Heart left ventricle (tissue), 16 donors: ENCODE data around the gene TIMD4. TPM values are rescaled to one million over a fixed set of nuclear protein-coding genes. Genes with fewer than 3 reads are reported as not detected.
"Not testable (repeated sequence)": the region's sequence is repeated elsewhere in the genome, so short reads cannot be mapped to it uniquely, and the experiment has no call there.

Experiments used
- ATAC-seq, 4 donors: fragments of 200-7000 bp; cut with Tn5 transposase; one replicate each; pipeline ENCODE4 v1.9.1; 2020 to 2022; ENCODE audit warnings: moderate library complexity in 4 of 4, mild to moderate bottlenecking in 3 of 4, moderate number of reproducible peaks in 1 of 4
- DNase-seq, 5 donors: peaks; one replicate each; pipeline ENCODE4 v3.0.0-alpha.2; 2020
- H3K27ac ChIP-seq, 12 donors: fragments of 200-600 bp; sonication (generic) in 4 of 12; one replicate each; pipeline versions ENCODE4 v1.5.0 to v1.8.0; 2016 to 2022; ENCODE audit warnings: mild to moderate bottlenecking in 2 of 12
- H3K27me3 ChIP-seq, 9 donors: fragments of 200-600 bp; sonication (generic) in 2 of 9; one replicate each; pipeline versions ENCODE4 v1.5.1 to v1.8.0; 2016 to 2022; ENCODE audit warnings: mild to moderate bottlenecking in 3 of 9
- H3K36me3 ChIP-seq, 9 donors: fragments of 200-600 bp; sonication (generic) in 2 of 9; one replicate each; pipeline versions ENCODE4 v1.5.0 to v1.8.0; 2018 to 2022; ENCODE audit warnings: mild to moderate bottlenecking in 2 of 9
- H3K4me1 ChIP-seq, 12 donors: fragments of 200-600 bp; sonication (generic) in 4 of 12; one replicate each; pipeline versions ENCODE4 v1.5.0 to v1.8.0; 2016 to 2022; ENCODE audit warnings: mild to moderate bottlenecking in 3 of 12
- H3K4me3 ChIP-seq, 12 donors: fragments of 200-600 bp; sonication (generic) in 4 of 12; one replicate each; pipeline versions ENCODE4 v1.5.0 to v1.8.0; 2017 to 2022; ENCODE audit warnings: mild to moderate bottlenecking in 9 of 12, moderate library complexity in 4 of 12
- H3K9me3 ChIP-seq, 12 donors: fragments of 200-600 bp; sonication (generic) in 4 of 12; one replicate each; pipeline versions ENCODE4 v1.5.0 to v1.8.0; 2016 to 2022; ENCODE audit warnings: mild to moderate bottlenecking in 1 of 12
- CTCF ChIP-seq, 12 donors: fragments of 200-600 bp; sonication (generic) in 4 of 12; IDR thresholded peaks; one replicate each; pipeline versions ENCODE4 v1.5.0 to v1.8.0; 2018 to 2022; ENCODE audit warnings: antibody characterized with exemption in 12 of 12, mild to moderate bottlenecking in 5 of 12
- POLR2A ChIP-seq, 2 donors: fragments of 450-650 bp; IDR thresholded peaks; one replicate each; pipeline ENCODE4 v1.6.1; 2017; ENCODE audit warnings: antibody characterized with exemption in 2 of 2, mild to moderate bottlenecking in 2 of 2, moderate library complexity in 2 of 2
- WGBS, 4 donors: extraction: QIAGEN DNeasy Blood & Tissue Kit in 2 of 4; methylation state at CpG; one replicate each; pipeline versions ENCODE4 v1.1.5 to v1.1.7; 2013 to 2018; 5-methylcytosine and 5-hydroxymethylcytosine counted together
- intact Hi-C, 10 donors: fragments of 100-400 bp; cut with DNase I; formaldehyde crosslinking; loops; one replicate each; pipeline versions ENCODE4 v1.11.1 to v1.14.2; 2022
- polyA plus RNA-seq, 2 donors: library from polyadenylated mRNA; stranded (reverse); fragments of 200-250 nt; gene quantifications; one replicate each; pipeline ENCODE4 v1.2.3, GENCODE V29; 2013
- total RNA-seq, 9 donors: library from RNA; depleted of rRNA in 2 of 9; stranded (reverse); fragments of >200 nt in 2 of 9; fragmentation: NEBNext Ultra II Directional in 3 of 9; extraction: Animal tissue kit (Norgen Biotek cat#: 25700) in 3 of 9; gene quantifications; one replicate each; pipeline versions ENCODE4 v1.1.0 to v1.2.4, GENCODE V29; 2016 to 2023
- donor health status: ischemic (EF 13 %, LVEDD 7.1; RV severe dilation, severe dysfunction).
- donor health status: healthy with polysubstance abuse.
- donor health status: DM: no; HTN: yes; CAD: no.
- donor health status: DM: no; HTN: no; CAD: no.
- donor health status: ischemic (EF 25% LVEDD 6.9; RV normal size, moderate dysfunction).
- donor health status: ischemic (EF 25% LVEDD 5.7; RV mildly dilated, moderate dysfunction).
- donor health status: healthy.
- donor health status: DM: yes; HTN: yes; CAD: no.
- donor health status: ischemic (EF 35%, LVEDD 5.7; RV mildly dilated, moderate dysfunction).
- donor health status: nonischemic (EF 11% LVEDD 7.7; RV severe dilation, severe dysfunction).
- donor health status: DM: yes; HTN: yes; CAD: no.
- donor health status: PGD.
- donor health status: ischemic (EF 29% LVEDD 5.4; RV normal size, mild dysfunction).
- donor health status: nonischemic (EF 23%, LVEDD 6.1; RV moderate dilation, normal function).

TIMD4 gene
- total and polyA plus RNA-seq, 11 donors, result 0.42 to 14.8 (median 0.45) TPM; not detected in 8

GRCh38 chr5:156971848-156972525, 9.0 kb upstream of the TIMD4 start:
- TF ChIP-seq POLR2A (IDR thresholded peaks at IDR 0.05) (no peak), CTCF (IDR thresholded peaks at IDR 0.05) (no peak)
- no peak for DNase-seq
- H3K4me1 ChIP-seq, result no peaks in the 10 kb centered on the region
- H3K9me3 ChIP-seq, result no peaks in the 10 kb centered on the region
- intact Hi-C loops, result no loop called here
- ATAC-seq, result no peak
- no peak overlapping the region for H3K27ac ChIP-seq
- WGBS, 4 donors, result 69 to 80% (median 77%) methylated on average over 3 of the region's 3 CpGs
- H3K4me3 ChIP-seq, result no peak overlapping the region
- no peaks in the 10 kb centered on the region for H3K36me3 ChIP-seq
- no peaks in the 10 kb centered on the region for H3K27me3 ChIP-seq

- Histone ChIP-seq H3K27ac (no peak overlapping the region), H3K4me1 (no peaks in the 10 kb centered on the region), H3K9me3 (peaks cover 0 to under 1% (median 0%) of the 10 kb centered on the region in 12 donors), H3K4me3 (no peak overlapping the region), H3K36me3 (no peaks in the 10 kb centered on the region), H3K27me3 (no peaks in the 10 kb centered on the region)
- DNase-seq (no peak), ATAC-seq (no peak)
- TF ChIP-seq POLR2A (IDR thresholded peaks at IDR 0.05) (no peak), CTCF (IDR thresholded peaks at IDR 0.05) (no peak)
- intact Hi-C loops, result no loop called here
- 70 to 81% (median 77%) methylated on average over 3 of the region's 3 CpGs for WGBS, 4 donors
Measured at GRCh38 chr5:156971415-156971814, 8.4 kb upstream of the TIMD4 start.

- DNase-seq, H3K9me3 ChIP-seq, intact Hi-C loops, H3K27me3 ChIP-seq, H3K4me1 ChIP-seq, ATAC-seq, H3K4me3 ChIP-seq, H3K27ac ChIP-seq, H3K36me3 ChIP-seq: not testable (repeated sequence)
- WGBS, 4 donors, result 80 to 88% (median 87%) methylated on average over 3 of the region's 3 CpGs
Measured at GRCh38 chr5:156967386-156967785, 4.4 kb upstream of the TIMD4 start.

GRCh38 chr5:156956321-156956720, 6.7 kb downstream of the TIMD4 start:
- ATAC-seq (no peak), DNase-seq (no peak)
- Histone ChIP-seq H3K9me3 (no peaks in the 10 kb centered on the region), H3K4me3 (no peak overlapping the region), H3K36me3 (no peaks in the 10 kb centered on the region), H3K27ac (no peak overlapping the region), H3K4me1 (no peaks in the 10 kb centered on the region), H3K27me3 (peaks cover 0 to 2% (median 0%) of the 10 kb centered on the region in 9 donors)
- intact Hi-C loops, result no loop called here
- TF ChIP-seq CTCF (IDR thresholded peaks at IDR 0.05) (no peak), POLR2A (IDR thresholded peaks at IDR 0.05) (no peak)

- H3K27ac ChIP-seq, result no peak overlapping the region
- 92 to 94% (median 93%) methylated on average over 13 of the region's 13 CpGs for WGBS, 4 donors
- TF ChIP-seq POLR2A (IDR thresholded peaks at IDR 0.05), result no peak
- H3K4me3 ChIP-seq, result no peak overlapping the region
- no peak for ATAC-seq
- H3K4me1 ChIP-seq, result no peaks in the 10 kb centered on the region
- H3K9me3 ChIP-seq, result no peaks in the 10 kb centered on the region
- no peaks in the 10 kb centered on the region for H3K27me3 ChIP-seq
- H3K36me3 ChIP-seq, result no peaks in the 10 kb centered on the region
- no peak for DNase-seq
- intact Hi-C loops, result no loop called here
Measured at GRCh38 chr5:156951359-156951758, 11.7 kb downstream of the TIMD4 start.
